Measurements from ENCODE around the gene CREBBP.

The CREBBP gene

DNA sequence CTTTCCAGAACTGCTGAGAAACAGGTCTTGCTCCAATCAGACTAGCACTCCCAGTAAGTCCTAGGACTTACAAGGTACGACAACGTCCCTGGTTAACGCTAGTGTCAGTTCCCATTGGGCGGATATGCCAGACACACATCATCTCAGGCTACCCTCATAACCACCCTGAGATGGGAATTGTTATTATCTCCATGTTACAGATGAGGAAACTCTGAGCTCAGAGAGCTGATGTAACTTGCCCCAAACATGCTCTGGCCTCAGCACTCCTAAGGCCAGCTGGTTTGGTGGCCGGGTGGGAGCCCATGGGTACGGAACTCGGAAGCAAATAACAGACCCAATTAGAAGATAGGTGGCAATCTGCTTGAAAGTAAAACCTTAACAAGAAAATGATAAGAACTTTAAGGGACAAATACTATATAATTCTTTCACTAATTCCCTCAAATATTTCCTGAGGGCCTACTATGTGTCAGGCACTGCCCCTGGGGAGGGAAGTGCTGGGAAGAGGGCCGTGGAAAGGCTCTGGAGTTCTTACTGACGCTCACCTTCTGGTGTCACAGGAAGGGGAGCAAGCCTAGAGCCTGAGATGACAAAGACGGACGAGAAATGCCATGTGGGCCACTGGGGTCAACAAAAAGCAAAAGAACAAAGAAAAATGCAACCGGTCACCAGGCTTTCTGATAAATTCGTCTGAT is 6.9 kb downstream of the CREBBP start:
- H3K27me3 Mint-ChIP-seq = no peaks in the 10 kb centered on the region
- DNase-seq = no peak
- peaks cover 17% of the 10 kb centered on the region for H3K36me3 Mint-ChIP-seq (ENCODE audit: low read depth)
- H3K4me3 Mint-ChIP-seq = no peak overlapping the region
- H3K27ac Mint-ChIP-seq = peak overlapping the region; percentile 58
- peaks cover 98% of the 10 kb centered on the region for H3K4me1 Mint-ChIP-seq (ENCODE audit: low read depth)
- no peaks in the 10 kb centered on the region for H3K9me3 Mint-ChIP-seq

DNA sequence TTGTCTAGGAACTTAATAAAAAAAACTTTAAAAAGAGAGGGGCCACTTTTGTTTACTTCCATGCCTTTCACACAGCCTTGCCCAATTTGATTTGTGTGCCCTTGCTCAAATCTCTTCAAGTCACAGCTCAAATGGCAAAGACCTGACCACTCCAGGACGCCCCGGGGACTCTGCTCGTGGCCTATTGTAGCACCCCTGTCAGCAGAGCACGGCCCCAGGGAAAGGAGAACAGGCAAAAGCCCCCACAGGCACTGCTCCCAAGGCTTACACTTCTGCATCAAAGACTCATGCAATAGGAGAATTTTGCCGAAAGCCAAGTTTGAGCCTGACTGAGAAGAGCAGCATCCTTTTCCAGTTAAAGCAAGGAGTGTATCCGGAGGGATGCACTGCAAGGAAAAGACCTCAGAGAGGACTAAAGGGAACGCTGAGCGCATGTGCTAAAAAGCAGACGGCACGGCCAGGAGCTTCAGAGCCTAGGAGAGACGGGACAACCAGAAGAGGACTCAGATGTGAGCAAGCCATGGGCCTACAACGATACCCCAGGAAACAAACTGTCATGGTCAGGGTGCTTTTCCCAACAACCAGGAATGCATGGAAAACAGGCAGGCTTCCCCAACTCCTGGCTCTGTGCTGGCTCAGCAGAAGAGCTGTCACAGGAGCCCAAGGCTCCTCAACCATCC is 8.2 kb downstream of the CREBBP start:
- H3K27me3 Mint-ChIP-seq = no peaks in the 10 kb centered on the region
- H3K4me3 Mint-ChIP-seq = no peak overlapping the region

DNA sequence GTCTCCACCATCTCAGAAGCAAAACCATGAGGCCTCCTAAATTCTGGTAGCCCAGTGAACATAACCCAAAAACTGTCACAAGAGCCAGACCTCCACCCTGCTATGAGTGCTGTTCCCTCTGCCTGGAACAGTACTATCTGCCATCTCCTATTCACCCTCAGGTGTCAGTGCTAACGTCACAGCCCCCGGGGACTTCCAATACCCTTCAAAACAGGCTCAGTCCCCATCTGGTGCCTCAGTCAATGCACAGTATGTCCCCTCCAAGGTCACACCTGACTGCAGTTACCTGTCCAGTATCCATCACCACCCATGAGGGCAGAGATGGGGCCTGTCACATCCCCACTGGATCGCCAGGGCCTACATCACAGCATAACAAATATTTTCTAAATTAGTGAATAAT is 11.5 kb downstream of the CREBBP start:
- Mint-ChIP-seq H3K4me3 (no peak overlapping the region), H3K27ac (peak overlapping the region; percentile 66), H3K36me3 (ENCODE audit: low read depth) (peaks cover 3% of the 10 kb centered on the region), H3K9me3 (no peaks in the 10 kb centered on the region), H3K4me1 (ENCODE audit: low read depth) (peaks cover 94% of the 10 kb centered on the region), H3K27me3 (no peaks in the 10 kb centered on the region)
- DNase-seq = no peak

More for the DNA sequence above, 8.2 kb downstream of the CREBBP start:
- no peak for DNase-seq
- H3K4me1 Mint-ChIP-seq (ENCODE audit: low read depth) = peaks cover 93% of the 10 kb centered on the region
- peaks cover 6% of the 10 kb centered on the region for H3K36me3 Mint-ChIP-seq (ENCODE audit: low read depth)
- H3K9me3 Mint-ChIP-seq = no peaks in the 10 kb centered on the region
- H3K27ac Mint-ChIP-seq = peak overlapping the region; percentile 27

DNA sequence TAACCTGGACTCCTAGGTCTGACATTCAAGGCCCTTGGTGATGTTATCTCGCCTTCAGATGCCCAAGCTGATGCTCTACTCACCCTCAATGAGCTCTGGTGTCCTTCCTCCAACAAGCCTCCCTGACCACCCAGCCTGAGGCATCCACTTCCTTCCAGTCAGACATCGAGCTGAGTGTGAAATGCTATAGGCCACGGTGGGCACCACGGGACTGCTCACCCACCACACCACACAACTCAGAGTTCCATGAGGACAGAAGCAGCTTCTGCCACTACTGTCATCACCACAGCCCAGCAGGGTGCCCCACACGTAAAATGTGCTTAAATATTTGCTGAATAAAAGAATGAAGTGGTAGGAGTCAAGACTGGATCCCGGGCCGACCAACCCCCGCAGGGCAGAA is 12.0 kb downstream of the CREBBP start:
- peaks cover 94% of the 10 kb centered on the region for H3K4me1 Mint-ChIP-seq (ENCODE audit: low read depth)
- H3K9me3 Mint-ChIP-seq = no peaks in the 10 kb centered on the region
- peak overlapping the region; percentile 66 for H3K27ac Mint-ChIP-seq
- no peak overlapping the region for H3K4me3 Mint-ChIP-seq
- no peaks in the 10 kb centered on the region for H3K27me3 Mint-ChIP-seq
- peaks cover 2% of the 10 kb centered on the region for H3K36me3 Mint-ChIP-seq (ENCODE audit: low read depth)
- no peak for DNase-seq

DNA sequence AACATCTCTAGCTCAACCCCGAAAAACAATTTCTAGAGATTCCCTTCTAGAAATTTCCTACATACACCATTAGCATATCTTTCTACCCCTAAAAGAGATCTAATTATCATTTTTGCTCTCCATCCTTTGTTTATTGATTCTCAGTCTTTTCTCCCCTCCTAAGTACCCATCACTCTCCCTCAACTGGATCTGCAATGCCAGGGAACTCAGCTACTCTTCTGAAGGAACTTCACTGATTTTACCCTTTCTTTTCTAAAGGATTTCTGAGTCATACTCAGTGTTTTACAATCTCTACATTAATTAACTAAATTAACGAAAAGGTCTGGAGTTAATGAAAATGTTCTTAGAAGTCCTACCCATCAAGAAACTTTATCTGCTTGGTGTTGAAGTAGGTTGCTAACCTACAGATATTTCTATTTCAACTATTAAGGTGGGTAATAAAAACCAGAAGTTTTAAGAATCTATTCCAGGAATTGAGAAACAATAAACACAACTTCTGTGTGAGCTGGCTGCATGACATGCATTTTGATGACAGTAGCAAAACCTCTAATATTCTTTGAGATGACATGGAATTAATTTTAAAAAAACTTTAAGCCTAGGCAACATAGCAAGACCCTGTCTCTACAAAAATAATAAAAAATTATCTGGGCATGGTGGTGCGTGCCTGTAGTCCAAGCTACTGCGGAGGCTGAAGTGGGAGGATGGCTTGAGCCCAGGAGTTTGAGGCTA is 13.6 kb downstream of the CREBBP start:
- H3K4me3 Mint-ChIP-seq = no peak overlapping the region
- no peaks in the 10 kb centered on the region for H3K27me3 Mint-ChIP-seq
- H3K36me3 Mint-ChIP-seq (ENCODE audit: low read depth) = no peaks in the 10 kb centered on the region
- no peak for DNase-seq
- peaks cover 93% of the 10 kb centered on the region for H3K4me1 Mint-ChIP-seq (ENCODE audit: low read depth)
- no peaks in the 10 kb centered on the region for H3K9me3 Mint-ChIP-seq
- H3K27ac Mint-ChIP-seq = peak overlapping the region; percentile 19

DNA sequence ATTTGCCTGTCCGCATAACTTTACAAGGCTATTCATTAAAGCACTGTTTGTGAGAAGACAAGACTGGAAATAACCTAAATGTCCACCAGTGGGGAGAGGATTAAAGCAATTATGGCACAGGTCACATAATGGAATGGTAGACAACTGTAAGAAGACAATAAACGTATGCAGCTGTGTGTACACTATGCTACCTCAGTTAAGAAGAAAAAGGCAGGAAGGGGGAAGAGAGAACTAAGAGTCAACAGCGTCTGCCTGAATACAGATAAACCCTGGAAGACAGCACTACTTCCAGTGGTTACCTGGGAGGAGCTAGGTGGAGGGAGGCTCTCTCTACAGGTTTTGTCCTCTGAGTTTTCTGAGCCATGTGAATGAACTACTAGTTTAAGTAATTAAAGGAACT is 15.3 kb downstream of the CREBBP start:
- Mint-ChIP-seq H3K36me3 (ENCODE audit: low read depth) (no peaks in the 10 kb centered on the region), H3K9me3 (no peaks in the 10 kb centered on the region), H3K27me3 (no peaks in the 10 kb centered on the region), H3K4me1 (ENCODE audit: low read depth) (peaks cover 87% of the 10 kb centered on the region), H3K4me3 (no peak overlapping the region), H3K27ac (peak overlapping the region; percentile 18)
- no peak for DNase-seq

DNA sequence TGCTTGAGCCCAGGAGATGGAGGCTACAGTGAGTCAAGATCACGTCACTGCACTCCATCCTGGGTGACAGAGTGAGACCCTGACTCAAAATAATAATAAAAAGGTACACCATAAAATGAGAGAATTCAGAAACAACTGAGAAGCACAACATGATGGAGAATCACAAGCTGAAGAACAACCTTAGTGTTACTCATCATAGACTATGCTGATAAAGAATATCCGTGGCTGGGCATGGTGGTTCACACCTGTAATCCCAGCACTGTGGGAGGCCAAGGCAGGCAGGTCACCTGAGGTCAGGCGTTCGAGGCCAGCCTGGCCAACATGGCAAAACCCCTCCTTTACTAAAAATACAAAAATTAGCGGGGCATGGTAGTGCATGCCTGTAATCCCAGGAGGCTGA is 16.0 kb downstream of the CREBBP start:
- H3K9me3 Mint-ChIP-seq = no peaks in the 10 kb centered on the region
- no peak overlapping the region for H3K4me3 Mint-ChIP-seq
- DNase-seq = no peak
- peak overlapping the region; percentile 69 for H3K27ac Mint-ChIP-seq
- H3K4me1 Mint-ChIP-seq (ENCODE audit: low read depth) = peaks cover 87% of the 10 kb centered on the region
- no peaks in the 10 kb centered on the region for H3K36me3 Mint-ChIP-seq (ENCODE audit: low read depth)
- H3K27me3 Mint-ChIP-seq = no peaks in the 10 kb centered on the region

DNA sequence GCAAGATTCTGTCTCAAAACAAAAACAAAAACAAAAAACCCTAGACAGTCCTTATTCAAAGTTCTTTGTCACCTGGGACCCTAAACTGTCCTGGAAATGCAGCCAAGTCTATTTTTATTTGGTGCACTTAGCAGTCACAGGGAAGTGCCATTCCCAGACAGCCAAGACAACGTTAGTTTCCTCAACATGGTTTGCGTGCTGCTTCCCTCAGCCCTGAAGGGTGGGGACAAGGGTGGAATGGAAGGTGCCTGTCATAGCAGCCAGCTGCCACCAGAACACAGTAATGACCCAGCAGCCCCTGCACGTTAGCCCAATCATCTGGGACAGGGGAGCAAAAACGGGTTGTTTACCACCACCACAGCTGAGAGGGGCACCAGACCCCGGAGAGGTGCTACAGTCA is 16.9 kb downstream of the CREBBP start:
- H3K4me3 Mint-ChIP-seq = no peak overlapping the region
- peak overlapping the region; percentile 16 for H3K27ac Mint-ChIP-seq
- peaks cover 85% of the 10 kb centered on the region for H3K4me1 Mint-ChIP-seq (ENCODE audit: low read depth)
- no peak for DNase-seq
- no peaks in the 10 kb centered on the region for H3K27me3 Mint-ChIP-seq
- no peaks in the 10 kb centered on the region for H3K36me3 Mint-ChIP-seq (ENCODE audit: low read depth)
- no peaks in the 10 kb centered on the region for H3K9me3 Mint-ChIP-seq

DNA sequence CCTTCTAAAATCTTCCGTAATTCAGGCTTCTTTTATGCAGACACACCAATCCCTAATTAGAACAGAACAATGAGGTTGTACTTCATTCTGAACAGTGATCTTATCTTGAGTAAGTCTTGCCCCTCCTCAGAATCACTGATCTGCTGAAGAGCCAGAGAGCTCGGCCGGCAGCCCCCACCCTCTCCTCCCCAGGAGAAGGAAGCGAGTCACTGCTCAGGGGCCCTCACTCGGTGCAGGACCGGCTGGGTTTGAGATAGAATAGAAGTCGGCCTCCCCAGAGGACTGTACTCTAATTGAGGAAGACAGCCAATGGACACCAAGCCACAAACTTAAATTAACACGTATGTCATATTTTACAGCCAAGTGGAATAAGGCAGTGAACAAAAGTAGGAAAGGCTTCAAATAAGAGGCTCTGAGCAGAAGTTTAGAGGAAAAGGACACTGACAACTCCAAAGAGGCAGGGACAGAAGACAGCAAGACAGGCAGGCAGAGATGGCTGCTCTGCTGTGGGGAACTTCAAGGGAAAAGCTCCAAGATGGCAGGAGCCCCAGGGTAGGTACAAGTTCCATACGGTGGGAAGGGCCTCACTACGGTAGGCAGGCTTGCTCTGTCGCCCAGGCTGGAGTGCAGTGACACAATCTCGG is 18.6 kb downstream of the CREBBP start:
- H3K36me3 Mint-ChIP-seq (ENCODE audit: low read depth) = no peaks in the 10 kb centered on the region
- peak overlapping the region; percentile 51 for H3K27ac Mint-ChIP-seq
- no peak overlapping the region for H3K4me3 Mint-ChIP-seq
- DNase-seq = no peak
- no peaks in the 10 kb centered on the region for H3K27me3 Mint-ChIP-seq
- peaks cover 90% of the 10 kb centered on the region for H3K4me1 Mint-ChIP-seq (ENCODE audit: low read depth)
- no peaks in the 10 kb centered on the region for H3K9me3 Mint-ChIP-seq

DNA sequence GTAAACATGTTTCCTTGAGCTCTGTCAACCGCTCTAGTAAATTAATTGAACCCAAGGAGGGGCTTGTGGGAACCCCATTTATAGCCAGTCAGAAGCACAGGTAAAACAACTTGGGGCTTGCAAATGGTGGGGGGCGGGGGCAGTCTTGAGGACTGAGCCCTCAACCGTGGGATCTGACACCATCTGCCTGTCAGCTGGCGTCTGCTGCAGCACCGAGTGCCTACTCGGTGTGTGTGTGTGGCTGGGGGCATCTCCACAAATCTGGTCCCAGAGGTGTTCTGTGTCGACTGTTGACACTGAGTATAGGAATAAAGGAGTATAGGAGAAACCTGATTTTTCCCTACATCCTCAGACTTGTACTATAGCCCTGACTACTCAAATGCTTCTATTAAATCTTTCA is 20.6 kb downstream of the CREBBP start:
- peaks cover 88% of the 10 kb centered on the region for H3K4me1 Mint-ChIP-seq (ENCODE audit: low read depth)
- no peaks in the 10 kb centered on the region for H3K36me3 Mint-ChIP-seq (ENCODE audit: low read depth)
- no peaks in the 10 kb centered on the region for H3K9me3 Mint-ChIP-seq
- H3K4me3 Mint-ChIP-seq = no peak overlapping the region
- H3K27ac Mint-ChIP-seq = no peak overlapping the region
- H3K27me3 Mint-ChIP-seq = no peaks in the 10 kb centered on the region
- DNase-seq = no peak

DNA sequence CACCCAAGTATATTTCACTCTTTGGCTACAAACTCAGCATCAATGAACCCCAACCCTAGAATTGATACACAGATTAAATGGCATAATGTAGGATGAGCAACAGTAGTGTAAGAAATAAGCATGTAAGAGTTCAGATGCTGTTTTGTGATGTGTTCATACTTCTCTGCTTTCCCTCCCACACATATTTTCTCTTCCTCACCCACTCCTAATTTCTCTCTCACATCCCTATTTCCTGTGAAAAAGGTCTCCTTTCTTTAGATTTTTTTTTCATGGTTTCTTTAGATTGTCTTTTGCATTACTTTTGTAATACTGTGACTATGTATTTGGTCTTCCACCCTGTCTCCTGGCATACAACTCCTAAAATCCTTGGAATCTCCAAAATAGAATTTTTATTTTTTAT is 21.7 kb downstream of the CREBBP start:
- Mint-ChIP-seq H3K27ac (peak overlapping the region; percentile 18), H3K36me3 (ENCODE audit: low read depth) (peaks cover 2% of the 10 kb centered on the region), H3K4me1 (ENCODE audit: low read depth) (peaks cover 88% of the 10 kb centered on the region), H3K9me3 (no peaks in the 10 kb centered on the region), H3K27me3 (no peaks in the 10 kb centered on the region), H3K4me3 (no peak overlapping the region)
- DNase-seq = no peak

DNA sequence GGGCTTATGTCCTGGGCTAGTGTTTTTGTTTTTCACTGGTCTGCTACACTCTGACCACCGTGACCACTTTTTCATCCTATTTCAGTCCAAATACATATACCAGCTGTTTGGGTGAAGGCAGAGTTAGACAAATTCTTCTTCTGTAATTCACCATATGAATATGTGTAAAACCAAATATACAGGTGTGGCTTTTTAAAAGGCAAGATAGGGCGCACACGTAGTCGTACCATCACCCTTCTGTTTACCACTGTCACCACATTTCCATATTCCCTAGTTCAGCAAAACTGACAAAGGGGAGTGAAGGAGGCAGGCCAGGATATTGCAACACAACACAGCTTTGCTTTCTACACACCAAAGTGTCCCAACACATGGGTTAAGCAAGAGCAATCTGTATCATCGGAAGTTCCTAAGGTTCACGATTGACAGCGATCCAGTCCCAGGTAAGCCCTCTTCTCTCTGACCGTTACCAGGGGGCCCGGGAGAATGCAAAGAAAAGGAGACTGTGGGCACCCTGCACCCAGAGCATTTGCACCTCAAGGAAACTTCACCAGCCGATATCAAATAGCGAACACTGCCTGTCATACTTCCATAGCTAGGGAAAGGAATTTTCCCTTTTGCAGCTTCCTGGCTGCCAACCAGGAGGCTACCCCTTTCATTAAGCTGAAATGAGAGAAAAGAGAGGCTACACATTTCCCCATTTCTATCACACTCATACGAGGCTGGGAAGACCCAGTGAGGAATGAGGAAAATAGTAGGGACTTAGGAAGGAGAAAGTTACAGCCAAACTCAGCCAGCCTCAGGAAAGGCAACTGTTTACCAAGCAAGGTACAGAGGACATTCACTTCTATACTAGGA is 23.1 kb downstream of the CREBBP start:
- Mint-ChIP-seq H3K27me3 (no peaks in the 10 kb centered on the region), H3K4me1 (ENCODE audit: low read depth) (peaks cover 83% of the 10 kb centered on the region)
- no peak for DNase-seq

DNA sequence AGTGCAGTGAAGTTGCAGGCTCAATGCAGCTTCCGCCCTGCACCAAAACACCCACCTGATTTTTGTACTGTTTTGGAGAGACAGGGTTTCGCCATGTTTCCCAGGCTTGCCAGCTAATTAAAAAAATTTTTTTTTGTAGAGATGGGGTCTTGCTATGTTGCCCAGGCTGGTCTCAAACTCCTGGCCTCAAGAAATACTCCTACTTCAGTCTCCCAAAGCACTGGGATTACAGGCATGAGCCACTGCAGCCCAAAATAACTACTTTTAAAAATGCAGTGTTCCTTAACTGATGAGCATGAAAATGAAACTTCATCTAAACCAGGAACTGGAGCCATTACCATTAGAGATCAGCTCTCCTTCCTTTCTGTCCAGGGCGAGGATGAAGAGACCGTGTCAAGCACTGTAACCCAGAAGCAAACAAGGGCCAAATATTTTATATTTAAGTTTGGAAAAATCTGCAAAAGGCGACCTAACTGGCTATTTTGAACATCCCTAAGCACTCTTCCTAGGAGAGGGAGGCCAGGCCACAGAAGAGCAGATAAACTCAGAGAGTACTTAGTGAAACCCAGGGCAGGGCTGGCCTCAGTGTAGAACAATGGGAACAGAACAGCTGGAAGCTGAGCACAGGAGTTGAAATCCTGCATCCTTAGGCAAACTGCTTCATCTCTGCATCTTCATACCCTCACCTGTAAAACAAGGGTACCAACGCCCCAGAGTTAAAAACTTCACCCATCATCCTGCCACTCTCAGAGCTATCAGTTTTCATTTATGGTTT is 24.0 kb downstream of the CREBBP start:
- peaks cover 2% of the 10 kb centered on the region for H3K36me3 Mint-ChIP-seq (ENCODE audit: low read depth)
- no peak overlapping the region for H3K4me3 Mint-ChIP-seq
- H3K27ac Mint-ChIP-seq = peak overlapping the region; percentile 35
- H3K9me3 Mint-ChIP-seq = no peaks in the 10 kb centered on the region
- no peaks in the 10 kb centered on the region for H3K27me3 Mint-ChIP-seq
- DNase-seq = no peak
- H3K4me1 Mint-ChIP-seq (ENCODE audit: low read depth) = peaks cover 76% of the 10 kb centered on the region

More for the DNA sequence above, 23.1 kb downstream of the CREBBP start:
- H3K9me3 Mint-ChIP-seq = no peaks in the 10 kb centered on the region
- H3K36me3 Mint-ChIP-seq (ENCODE audit: low read depth) = peaks cover 2% of the 10 kb centered on the region
- no peak overlapping the region for H3K4me3 Mint-ChIP-seq
- H3K27ac Mint-ChIP-seq = peak overlapping the region; percentile 60
